GM19193 (cell line): ENCODE data around the gene NSRP1.

Source experiments
- POLR2A ChIP-seq: IDR thresholded peaks from 4 replicates; pipeline ENCODE4 v1.6.1; 2011; ENCODE audit not compliant: insufficient read depth, insufficient read length; ENCODE audit errors: extremely low read depth

The NSRP1 gene

DNA sequence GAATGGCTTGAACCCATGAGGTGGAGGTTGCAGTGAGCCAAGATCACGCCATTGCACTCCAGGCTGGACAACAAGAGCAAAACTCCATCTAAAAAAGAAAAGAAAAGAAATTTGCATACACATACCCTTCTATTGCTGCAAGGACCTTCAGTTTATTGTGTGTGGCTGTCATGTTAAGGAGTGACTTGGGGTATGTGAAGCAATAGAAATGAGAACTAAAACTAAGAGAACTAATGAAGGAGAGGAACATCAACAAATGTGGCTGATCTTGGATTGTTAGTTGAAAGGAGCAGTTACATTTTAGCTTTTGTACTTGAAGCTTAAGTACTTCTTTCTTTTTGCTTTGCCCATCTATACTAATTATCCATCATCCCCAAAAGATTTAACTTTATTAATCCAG is 12.7 kb upstream of the NSRP1 start:
- TF ChIP-seq POLR2A, result no peak

DNA sequence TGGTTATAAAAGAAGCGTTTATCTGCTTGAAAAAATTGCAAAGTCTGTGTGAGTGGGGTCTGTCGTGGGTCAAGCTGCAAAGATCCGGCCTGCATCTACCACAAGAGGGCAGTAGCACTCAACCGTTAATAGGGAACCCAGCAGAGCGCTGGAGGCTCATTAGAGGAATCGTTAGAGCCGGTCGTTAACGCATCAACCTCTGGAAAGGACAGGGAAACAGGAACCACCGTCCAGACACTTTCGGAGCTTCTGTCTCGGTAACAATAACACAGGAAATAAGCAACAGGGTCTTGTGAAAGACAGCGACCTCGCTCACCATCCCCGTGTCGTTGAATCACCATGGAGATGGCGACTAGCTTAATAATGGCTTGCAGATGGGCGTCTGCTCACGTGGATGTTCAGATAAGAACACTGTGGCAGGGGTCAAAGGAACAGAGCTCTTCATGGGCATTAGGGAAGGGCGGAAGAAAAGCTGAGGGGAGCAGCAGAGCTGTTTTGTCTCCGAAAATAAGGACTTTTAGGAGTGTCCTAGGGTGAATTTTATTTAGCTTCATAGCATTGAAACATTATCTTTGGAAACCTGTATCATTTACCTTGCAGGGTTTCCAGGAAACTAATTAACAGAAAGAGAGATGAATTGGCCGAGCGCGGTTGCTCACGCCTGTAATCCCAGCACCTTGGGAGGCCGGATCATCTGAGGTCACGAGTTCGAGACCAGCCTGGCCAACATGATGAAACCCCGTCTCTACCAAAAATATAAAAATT is 11.9 kb upstream of the NSRP1 start:
- TF ChIP-seq POLR2A, result no peak

- TF ChIP-seq POLR2A, result no peak
These were observed 3.8 kb upstream of the NSRP1 start for GRCh38 chr17:30112794-30113193.

GRCh38 chr17:30113213-30113612 is 3.4 kb upstream of the NSRP1 start:
- no peak for TF ChIP-seq POLR2A

- TF ChIP-seq POLR2A, result no peak
These were observed 313 bp upstream of the NSRP1 start for GRCh38 chr17:30116345-30116660.

DNA sequence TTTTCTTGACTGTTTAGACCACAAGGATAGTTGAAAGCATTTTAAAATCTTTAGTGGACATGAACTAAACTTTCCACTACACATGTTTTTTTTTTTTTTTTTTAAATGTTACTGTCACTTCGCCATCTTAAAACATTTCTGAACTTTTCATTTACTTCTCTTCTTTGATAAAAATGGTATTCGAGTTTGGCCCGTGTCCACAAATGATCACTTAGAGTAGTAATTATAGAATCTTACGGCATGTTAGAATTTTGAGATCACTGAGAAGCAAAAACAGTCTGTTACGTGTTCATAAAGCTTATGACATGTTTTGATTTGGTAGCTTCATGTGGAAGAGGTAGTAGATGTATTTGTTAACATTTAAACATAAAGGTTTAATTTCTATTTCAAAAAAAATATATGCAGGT is 1.1 kb downstream of the NSRP1 start:
- TF ChIP-seq POLR2A, result no peak

DNA sequence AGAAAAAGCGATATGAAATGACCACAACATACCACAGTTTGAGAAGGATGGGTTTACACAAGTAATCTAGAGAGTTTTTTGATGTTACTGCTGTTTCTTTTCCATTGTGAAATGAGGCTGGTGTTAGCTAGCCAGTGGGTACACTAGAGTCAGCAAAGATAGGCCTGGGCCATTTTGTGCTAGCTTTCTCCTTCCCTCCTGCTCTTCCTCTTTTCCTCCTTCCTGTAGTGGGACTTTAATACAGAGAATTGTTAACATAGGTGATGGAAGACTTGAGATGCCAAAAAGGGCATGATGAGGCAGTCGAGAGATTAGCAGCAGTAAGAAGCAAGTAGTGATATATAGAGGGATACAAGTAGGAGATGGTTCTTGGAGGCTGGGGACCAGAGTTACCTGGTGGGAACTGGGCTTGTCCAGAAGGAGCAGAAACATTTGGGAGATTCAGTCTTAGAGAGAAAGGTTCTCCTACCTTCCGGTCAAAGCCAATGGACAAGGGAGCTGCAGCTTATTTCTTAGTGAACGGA is 7.7 kb downstream of the NSRP1 start:
- TF ChIP-seq POLR2A, result no peak

DNA sequence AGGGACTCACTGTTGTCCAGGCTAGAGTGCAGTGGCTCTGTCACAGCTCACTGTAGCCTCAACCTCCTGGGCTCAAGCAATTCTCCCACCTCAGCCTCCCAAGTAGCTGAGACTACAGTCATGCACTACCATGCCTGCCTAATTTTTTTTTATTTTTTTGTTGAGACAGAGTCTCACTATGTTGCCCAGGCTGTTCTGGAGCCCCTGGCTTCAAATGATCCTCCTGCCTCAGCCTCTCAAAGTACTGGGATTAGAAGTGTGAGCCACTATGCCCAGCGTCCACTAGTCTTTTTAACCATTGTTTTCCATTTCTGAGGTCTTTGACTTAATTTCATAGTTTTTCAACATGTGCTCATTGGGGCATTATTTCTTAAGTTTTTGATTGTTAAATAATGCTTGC is 13.5 kb downstream of the NSRP1 start:
- no peak for TF ChIP-seq POLR2A

- TF ChIP-seq POLR2A, result no peak
These were observed 16.0 kb downstream of the NSRP1 start for GRCh38 chr17:30132615-30133014.

DNA sequence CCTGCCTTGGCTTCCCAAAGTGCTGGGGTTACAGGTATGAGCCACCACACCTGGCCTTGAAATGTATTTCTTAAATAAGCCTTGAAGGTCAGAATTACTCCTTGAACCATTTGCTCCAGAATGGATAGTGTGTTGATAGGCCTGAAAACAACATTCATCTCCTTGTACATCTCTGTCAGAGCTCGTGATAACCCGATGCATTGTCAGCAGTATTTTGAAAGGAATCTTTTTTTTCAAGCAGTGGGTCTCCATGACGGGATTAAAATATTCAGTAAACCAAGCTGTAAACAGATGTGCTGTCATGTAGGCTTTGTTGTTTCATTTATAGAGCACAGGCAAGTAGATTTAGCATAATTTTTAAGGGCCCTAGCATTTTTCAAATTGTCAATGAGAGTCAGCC is 16.6 kb downstream of the NSRP1 start:
- no peak for TF ChIP-seq POLR2A

DNA sequence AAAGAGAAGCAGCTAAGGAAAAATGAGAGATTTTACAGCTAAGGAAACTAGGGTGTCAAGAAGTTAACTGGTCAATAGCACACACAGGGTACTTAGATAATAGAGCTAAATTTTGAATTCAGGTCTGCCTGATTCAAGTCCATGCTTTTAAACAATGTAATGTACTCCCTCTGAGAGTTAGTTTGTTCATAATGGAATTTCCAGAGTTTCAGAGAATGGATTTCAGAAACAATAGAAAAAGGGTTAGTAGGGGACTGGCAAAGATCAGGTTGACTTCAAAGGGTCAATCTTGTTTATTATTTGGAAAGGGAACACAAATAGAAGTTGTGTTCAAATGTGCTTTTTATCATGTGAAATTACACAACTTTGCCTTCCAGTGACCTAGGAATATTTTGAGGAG is 17.9 kb downstream of the NSRP1 start:
- no peak for TF ChIP-seq POLR2A

GRCh38 chr17:30137158-30137557 is 20.5 kb downstream of the NSRP1 start:
- no peak for TF ChIP-seq POLR2A

DNA sequence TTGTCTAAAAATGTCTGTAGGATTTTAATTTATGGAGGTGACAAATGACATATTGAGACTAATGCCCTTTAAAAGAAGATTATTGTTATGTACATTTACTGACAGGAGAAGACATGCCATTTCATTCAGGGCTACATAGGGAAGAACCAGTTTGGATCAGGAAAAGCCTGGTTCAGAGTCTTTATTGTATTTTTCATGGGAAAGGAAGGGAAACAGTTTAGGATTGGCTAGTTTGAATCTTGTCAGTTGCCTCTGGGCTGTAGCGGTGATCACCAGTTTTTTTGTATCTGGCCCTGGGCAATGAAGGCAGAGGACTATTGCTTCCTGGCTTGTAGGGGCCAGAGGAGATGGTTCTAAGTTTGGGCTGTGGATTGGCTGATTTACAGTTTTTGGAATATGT is 31.8 kb downstream of the NSRP1 start:
- TF ChIP-seq POLR2A, result no peak

- no peak for TF ChIP-seq POLR2A
These were observed 34.9 kb downstream of the NSRP1 start for GRCh38 chr17:30151471-30151870.

- TF ChIP-seq POLR2A, result no peak
These were observed 36.8 kb downstream of the NSRP1 start for GRCh38 chr17:30153463-30153862.

DNA sequence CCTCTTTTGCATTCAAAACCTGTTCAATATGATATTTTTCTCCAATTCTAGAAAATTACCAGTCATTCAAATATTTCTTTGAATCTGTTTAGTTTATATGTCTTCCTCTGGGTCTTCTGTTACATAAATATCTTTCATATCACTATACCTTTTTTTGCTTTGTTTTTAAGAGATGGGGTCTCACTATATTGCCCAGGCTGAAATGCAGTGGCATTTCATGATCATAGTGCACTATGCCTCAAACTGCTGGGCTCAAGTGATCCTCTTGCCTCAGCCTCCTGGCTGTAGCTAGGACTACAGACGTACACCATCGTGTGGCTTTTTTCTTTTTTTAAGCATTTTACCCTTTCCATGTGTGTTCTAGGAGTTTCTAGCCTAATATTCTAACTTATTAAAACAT is 38.8 kb downstream of the NSRP1 start:
- TF ChIP-seq POLR2A, result no peak
